Thoracic aorta (tissue), 2 donors: ENCODE results near the gene NLRP8. TPM values are rescaled to one million over a fixed set of nuclear protein-coding genes. Genes with fewer than 3 reads are reported as not detected.

ENCODE experiments used
- ATAC-seq: fragments of 150-250 bp; one replicate; pipeline ENCODE4 v1.8.0; 2017; ENCODE audit warnings: low read depth; ENCODE audit not compliant: insufficient number of reproducible peaks, low FRiP score
- DNase-seq: peaks from one replicate; pipeline ENCODE4 v3.0.0-alpha.2; 2020; ENCODE audit warnings: low spot score
- H3K27ac ChIP-seq, 2 donors: fragments of 200-600 bp; sonication (generic); 1 replicate in 1 of 2; 2 replicates in 1 of 2; pipeline ENCODE4 v1.5.1; 2016; ENCODE audit warnings: mild to moderate bottlenecking in 2 of 2, moderate library complexity in 2 of 2
- H3K27me3 ChIP-seq: fragments of 200-600 bp; sonication (generic); replicated peaks from 2 replicates; pipeline ENCODE4 v1.6.0; 2016; ENCODE audit warnings: mild to moderate bottlenecking; ENCODE audit not compliant: insufficient read depth
- H3K36me3 ChIP-seq: fragments of 200-600 bp; sonication (generic); one replicate; pipeline ENCODE4 v1.5.1; 2016
- H3K4me1 ChIP-seq, 2 donors: fragments of 200-600 bp; sonication (generic); 1 replicate in 1 of 2; 2 replicates in 1 of 2; pipeline versions ENCODE4 v1.5.1 to v1.6.0; 2016; ENCODE audit warnings: low read depth in 2 of 2, mild to moderate bottlenecking in 1 of 2; ENCODE audit not compliant: control insufficient read depth in 1 of 2
- H3K4me3 ChIP-seq: fragments of 200-600 bp; sonication (generic); 2 replicates; pipeline ENCODE4 v1.5.1; 2016; ENCODE audit warnings: mild to moderate bottlenecking
- H3K9me3 ChIP-seq: fragments of 200-600 bp; sonication (generic); 2 replicates; pipeline ENCODE4 v1.5.1; 2016
- CTCF ChIP-seq: fragments of 200-600 bp; sonication (generic); IDR thresholded peaks from one replicate; pipeline ENCODE4 v1.5.1; 2019; ENCODE audit warnings: antibody characterized with exemption
- total RNA-seq, 2 donors: library from RNA; depleted of rRNA; stranded (reverse); fragments of >200 nt; gene quantifications; one replicate each; pipeline versions ENCODE4 v1.1.0 to v1.2.3, GENCODE V29; 2016

NLRP8 gene
- total RNA-seq = not detected

GRCh38 chr19:55947532-55947931, at the start of gene NLRP8:
Gene NLRP8 (plus strand): TSS chr19:55947832.
- no peaks in the 10 kb centered on the region for H3K4me1 ChIP-seq

GRCh38 chr19:55898911-55899310, 48.7 kb upstream of the NLRP8 start:
- DNase-seq (no peak), ATAC-seq (no peak)
- Histone ChIP-seq H3K4me1 (no peaks in the 10 kb centered on the region), H3K27me3 (no peaks in the 10 kb centered on the region), H3K36me3 (no peaks in the 10 kb centered on the region), H3K9me3 (no peaks in the 10 kb centered on the region), H3K4me3 (no peak overlapping the region), H3K27ac (no peak overlapping the region)
- TF ChIP-seq CTCF = no peak

More at GRCh38 chr19:55947532-55947931, at the start of gene NLRP8:
- ATAC-seq (no peak), DNase-seq (no peak)
- Histone ChIP-seq H3K27ac (no peak within 1 kb of the TSS), H3K9me3 (no peaks in the 10 kb centered on the region), H3K4me3 (no peak within 1 kb of the TSS), H3K36me3 (no peaks in the 10 kb centered on the region), H3K27me3 (no peaks in the 10 kb centered on the region)
- TF ChIP-seq CTCF = no peak

GRCh38 chr19:55901369-55902079, 46.1 kb upstream of the NLRP8 start:
- H3K27me3 ChIP-seq = no peaks in the 10 kb centered on the region
- H3K36me3 ChIP-seq = no peaks in the 10 kb centered on the region
- H3K9me3 ChIP-seq = no peaks in the 10 kb centered on the region
- no peak for DNase-seq
- ATAC-seq = no peak
- no peak overlapping the region for H3K4me3 ChIP-seq
- TF ChIP-seq CTCF = no peak
- no peak overlapping the region for H3K27ac ChIP-seq
- no peaks in the 10 kb centered on the region for H3K4me1 ChIP-seq

GRCh38 chr19:55902080-55902751, 45.4 kb upstream of the NLRP8 start:
- Histone ChIP-seq H3K9me3 (no peaks in the 10 kb centered on the region), H3K4me1 (no peaks in the 10 kb centered on the region), H3K4me3 (no peak overlapping the region), H3K27me3 (no peaks in the 10 kb centered on the region), H3K27ac (no peak overlapping the region), H3K36me3 (no peaks in the 10 kb centered on the region)
- DNase-seq (no peak), ATAC-seq (no peak)
- TF ChIP-seq CTCF = no peak

- Histone ChIP-seq H3K4me3 (no peak overlapping the region), H3K4me1 (no peaks in the 10 kb centered on the region), H3K36me3 (no peaks in the 10 kb centered on the region), H3K9me3 (no peaks in the 10 kb centered on the region), H3K27me3 (no peaks in the 10 kb centered on the region), H3K27ac (no peak overlapping the region)
- no peak for TF ChIP-seq CTCF
- DNase-seq = no peak
- no peak for ATAC-seq
Observed at GRCh38 chr19:55907286-55907685, 40.3 kb upstream of the NLRP8 start.
